ENCODE measurements around the gene GLS2. TPM values are rescaled to one million over a fixed set of nuclear protein-coding genes. Genes with fewer than 3 reads are reported as not detected.
"Not testable (repeated sequence)": the region's sequence is repeated elsewhere in the genome, so short reads cannot be mapped to it uniquely, and the experiment has no call there.

The GLS2 gene
- total RNA-seq, 1 donor from 2014 or later = 251 TPM

- not testable (repeated sequence) for ATAC-seq; DNase-seq (ENCODE audit: low spot score)
These were observed 5.6 kb upstream of the GLS2 start for GRCh38 chr12:56493409-56494105.

GRCh38 chr12:56490360-56490759 is 2.4 kb upstream of the GLS2 start:
- DNase-seq (ENCODE audit: low spot score) (no peak), ATAC-seq (no peak)

GRCh38 chr12:56487448-56488040 is 417 bp downstream of the GLS2 start:
- DNase-seq (ENCODE audit: low spot score) (peak; percentile 83), ATAC-seq (peak; percentile 60)

GRCh38 chr12:56486694-56487093 is 1.3 kb downstream of the GLS2 start:
- ATAC-seq = peak; percentile 12
- no peak for DNase-seq (ENCODE audit: low spot score)

GRCh38 chr12:56484566-56484965 is 3.4 kb downstream of the GLS2 start:
- no peak for DNase-seq (ENCODE audit: low spot score)
- no peak for ATAC-seq

- peak; percentile 24 for ATAC-seq
- DNase-seq (ENCODE audit: low spot score) = peak; percentile 68
These were observed 8.3 kb downstream of the GLS2 start for GRCh38 chr12:56479625-56480024.

GRCh38 chr12:56477521-56478225 is 10.3 kb downstream of the GLS2 start:
- ATAC-seq = peak; percentile 1
- DNase-seq (ENCODE audit: low spot score) = no peak

- peak; percentile 79 for ATAC-seq
- peak; percentile 99 for DNase-seq (ENCODE audit: low spot score)
These were observed 11.0 kb downstream of the GLS2 start for GRCh38 chr12:56476972-56477432.

- ATAC-seq = no peak
These were observed 11.8 kb downstream of the GLS2 start for GRCh38 chr12:56476143-56476542.

GRCh38 chr12:56474389-56474788 is 13.6 kb downstream of the GLS2 start:
- ATAC-seq (no peak), DNase-seq (ENCODE audit: low spot score) (no peak)

More at GRCh38 chr12:56476143-56476542, 11.8 kb downstream of the GLS2 start:
- DNase-seq (ENCODE audit: low spot score) = no peak

- peak; percentile 78 for DNase-seq (ENCODE audit: low spot score)
These were observed 18.7 kb downstream of the GLS2 start for GRCh38 chr12:56469007-56469930.

GRCh38 chr12:56468216-56469006 is 19.6 kb downstream of the GLS2 start, which contains the start of gene SPRYD4:
SPRYD4 (plus strand) TSS chr12:56468578; CDS start chr12:56468592, 14 bp downstream.
- ATAC-seq (peak; percentile 75), DNase-seq (ENCODE audit: low spot score) (peak; percentile 95)

More at GRCh38 chr12:56469007-56469930, 18.7 kb downstream of the GLS2 start:
- peak; percentile 60 for ATAC-seq

- ATAC-seq = no peak
- DNase-seq (ENCODE audit: low spot score) = no peak
These were observed 25.4 kb downstream of the GLS2 start for GRCh38 chr12:56462565-56462964.

GRCh38 chr12:56461235-56462159 is 26.5 kb downstream of the GLS2 start:
- DNase-seq (ENCODE audit: low spot score) (no peak), ATAC-seq (no peak)

GRCh38 chr12:56457817-56458216 is 30.1 kb downstream of the GLS2 start:
- ATAC-seq = no peak
- no peak for DNase-seq (ENCODE audit: low spot score)

GRCh38 chr12:56454557-56454956 is 33.4 kb downstream of the GLS2 start, which contains the start of gene MIP:
MIP (minus strand) TSS chr12:56454657; CDS start chr12:56454613, 44 bp downstream.
- DNase-seq (ENCODE audit: low spot score) (no peak), ATAC-seq (no peak)

GRCh38 chr12:56451147-56451546 is 36.8 kb downstream of the GLS2 start:
- ATAC-seq = no peak
- DNase-seq (ENCODE audit: low spot score) = no peak

GRCh38 chr12:56450241-56450640 is 37.7 kb downstream of the GLS2 start:
- ATAC-seq (no peak), DNase-seq (ENCODE audit: low spot score) (no peak)

- DNase-seq (ENCODE audit: low spot score) = no peak
- no peak for ATAC-seq
These were observed 38.4 kb downstream of the GLS2 start for GRCh38 chr12:56449622-56449984.

All from left lobe of liver (tissue), 2 donors.